HCT116 (cell line): ENCODE data around the gene TPM4.

Experiments
- ATF3 ChIP-seq: IDR thresholded peaks from 2 replicates; pipeline ENCODE4 v1.6.1; 2012
- CEBPB ChIP-seq: IDR thresholded peaks from 2 replicates; pipeline ENCODE4 v1.6.1; 2012; ENCODE audit warnings: low read depth
- POLR2AphosphoS5 ChIP-seq: IDR thresholded peaks from 2 replicates; pipeline ENCODE4 v1.6.1; 2011; ENCODE audit warnings: mild to moderate bottlenecking, low read depth, low read length, moderate library complexity
- SP1 ChIP-seq: IDR thresholded peaks from 2 replicates; pipeline ENCODE4 v1.6.1; 2012; ENCODE audit warnings: low read depth

- no peak for TF ChIP-seq SP1
- peak; percentile 84 for TF ChIP-seq POLR2AphosphoS5
- TF ChIP-seq ATF3: no peak
- no peak for TF ChIP-seq CEBPB
Observed at GRCh38 chr19:16143399-16144215, 67.3 kb downstream of the TPM4 start, which contains the start of gene HSH2D.
